Peyer's patch (tissue), 4 donors: ENCODE data around the gene RNF126.

Source experiments
- CTCF ChIP-seq, 6 experiments: fragments of 450-650 bp in 4 of 6; fragments of 200-600 bp in 2 of 6; sonication (generic) in 1 of 6; IDR thresholded peaks; one replicate each; pipeline ENCODE4 v1.5.1; 2017 to 2019; ENCODE audit warnings: antibody characterized with exemption in 6 of 6, mild to moderate bottlenecking in 3 of 6, moderate library complexity in 1 of 6
- POLR2A ChIP-seq, 2 donors: fragments of 450-650 bp; IDR thresholded peaks; one replicate each; pipeline ENCODE4 v1.5.1; 2017; ENCODE audit warnings: antibody characterized with exemption in 2 of 2, mild to moderate bottlenecking in 2 of 2, moderate library complexity in 2 of 2

DNA sequence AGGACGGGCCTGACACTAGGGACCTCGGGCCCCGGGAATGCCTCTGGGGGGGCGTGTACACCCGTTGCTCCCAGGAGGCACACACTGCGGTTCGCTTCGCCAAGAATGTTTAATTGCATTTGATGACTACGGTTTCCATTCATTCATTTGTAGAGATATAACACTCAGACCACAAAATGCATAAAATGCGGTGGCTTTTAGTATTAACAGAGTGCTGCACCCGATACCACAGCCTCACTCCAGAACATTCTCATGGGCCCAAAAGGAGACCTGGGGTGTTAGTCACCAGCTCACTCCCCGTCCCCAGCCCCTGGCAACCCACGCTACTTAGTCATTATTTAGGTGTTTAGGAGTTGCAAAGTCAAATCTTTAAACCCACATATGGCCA is 51.5 kb downstream of the RNF126 start:
- TF ChIP-seq CTCF (IDR thresholded peaks at IDR 0.05), result no peak
- TF ChIP-seq POLR2A (IDR thresholded peaks at IDR 0.05), result no peak
